ENCODE measurements around the gene KAT6B. TPM values are rescaled to one million over a fixed set of nuclear protein-coding genes. Genes with fewer than 3 reads are reported as not detected.
"Not testable (repeated sequence)": the region's sequence is repeated elsewhere in the genome, so short reads cannot be mapped to it uniquely, and the experiment has no call there.

KAT6B gene
- total RNA-seq, 1 experiment from 2014 or later: 4.9 TPM

DNA sequence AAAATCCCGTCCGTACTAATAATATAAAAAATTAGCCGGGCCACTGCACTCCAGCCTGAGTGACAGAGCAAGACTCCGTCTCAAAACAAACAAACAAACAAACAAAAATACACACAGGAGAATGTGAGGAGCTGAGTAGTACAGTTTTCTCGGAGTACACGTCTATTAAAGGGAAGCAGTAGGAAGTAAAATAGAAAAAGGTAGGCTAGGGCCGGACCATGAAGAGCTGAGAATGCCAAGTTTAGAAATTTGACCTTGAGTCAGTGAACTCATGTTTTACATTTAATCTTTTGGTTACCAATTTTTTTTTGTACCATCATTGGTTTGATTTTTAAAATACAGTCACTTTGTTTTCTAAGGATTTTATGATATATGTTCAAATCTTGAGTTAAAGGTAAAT, 64.1 kb downstream of the KAT6B start:
- DNase-seq (ENCODE audit: low read depth): no peak

DNA sequence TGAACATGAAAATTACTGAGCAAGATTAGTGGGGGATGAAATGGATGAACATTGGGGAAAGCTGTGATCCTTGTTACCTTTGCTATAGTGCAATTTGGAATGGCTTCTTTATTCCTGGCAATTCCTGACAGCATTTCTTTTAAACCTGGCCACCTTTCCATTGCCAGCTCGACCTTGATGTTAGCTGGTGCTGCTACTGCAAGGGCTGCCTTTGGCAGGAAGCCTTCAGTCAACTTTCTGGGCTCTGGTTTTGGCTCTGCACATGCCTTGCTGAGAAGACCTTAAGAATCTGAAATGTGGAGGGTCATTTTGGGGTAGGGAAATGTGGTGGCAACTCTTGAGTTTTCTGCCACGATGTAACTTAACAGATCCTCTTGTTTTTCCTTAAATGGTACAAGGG, 64.7 kb downstream of the KAT6B start:
- no peak for DNase-seq (ENCODE audit: low read depth)

DNA sequence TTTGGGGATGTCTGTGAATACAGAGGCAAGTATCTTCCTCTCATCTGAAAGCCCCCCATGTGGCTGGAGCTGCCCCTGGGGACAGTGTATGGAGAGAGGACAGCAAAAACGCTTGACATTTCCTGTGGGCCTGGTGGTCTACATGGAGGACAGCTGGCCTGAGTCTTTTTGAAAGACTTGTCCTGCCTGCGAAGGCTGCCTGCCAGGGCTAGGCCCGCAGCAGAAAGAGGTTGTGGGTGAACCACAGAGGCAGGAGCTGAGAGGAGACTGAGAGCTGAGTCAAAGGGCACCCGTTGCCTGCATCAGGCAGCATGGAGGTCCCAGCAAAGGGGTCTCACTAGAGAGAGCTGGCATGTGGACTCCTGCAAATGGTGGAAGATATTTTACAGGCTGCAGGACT, 66.4 kb downstream of the KAT6B start:
- no peak for DNase-seq (ENCODE audit: low read depth)

DNA sequence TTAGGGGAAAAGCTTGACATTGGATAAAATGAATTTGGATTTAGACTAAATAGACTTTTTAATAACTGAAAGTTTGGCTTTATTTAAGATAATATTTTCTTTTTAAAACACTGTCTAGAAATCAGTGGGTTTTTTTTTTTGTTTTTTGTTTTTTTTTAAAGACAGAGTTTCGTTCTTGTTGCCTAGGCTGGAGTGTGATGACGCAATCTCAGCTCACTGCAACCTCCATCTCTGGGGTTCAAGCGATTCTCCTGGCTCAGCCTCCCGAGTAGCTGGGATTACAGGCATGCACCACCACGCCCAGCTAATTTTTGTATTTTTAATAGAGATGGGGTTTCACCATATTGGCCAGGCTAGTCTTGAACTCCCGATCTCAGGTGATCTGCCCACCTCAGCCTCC, 66.9 kb downstream of the KAT6B start:
- DNase-seq (ENCODE audit: low read depth): not testable (repeated sequence)

DNA sequence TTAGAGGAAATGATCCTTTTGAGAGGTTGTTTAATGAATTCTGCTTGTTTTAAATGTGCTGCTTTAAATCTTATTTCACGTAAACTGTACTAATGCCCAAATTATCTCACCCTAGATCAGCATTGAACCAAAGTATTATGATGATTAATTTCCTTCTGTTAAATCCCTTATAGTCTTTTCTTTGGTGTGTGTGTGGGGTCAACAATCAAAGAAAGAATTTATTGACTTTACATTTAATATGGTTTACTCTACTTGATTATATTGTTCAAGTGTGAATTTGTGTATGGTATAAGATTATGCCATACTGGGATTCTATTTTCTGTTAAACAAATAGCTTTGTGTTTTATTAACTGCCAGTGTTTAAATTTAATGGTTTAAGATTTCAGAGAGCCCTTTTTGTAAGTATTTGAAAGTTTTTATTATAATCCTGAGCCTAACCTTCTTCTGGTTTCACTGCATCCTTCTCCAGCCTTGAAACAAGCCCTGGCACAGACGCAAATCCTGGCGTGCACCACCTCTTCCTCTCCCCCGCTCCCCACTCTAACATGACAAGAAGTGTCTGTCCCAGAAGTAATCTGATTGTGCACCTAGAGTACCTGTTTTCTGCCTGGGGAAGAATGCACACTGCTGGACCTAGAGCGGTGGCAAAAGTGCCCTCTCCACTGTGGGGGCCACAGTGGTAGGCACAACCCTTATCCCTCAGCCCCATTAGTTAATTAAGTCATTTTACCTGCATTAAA, 70.6 kb downstream of the KAT6B start:
- DNase-seq (ENCODE audit: low read depth): no peak

DNA sequence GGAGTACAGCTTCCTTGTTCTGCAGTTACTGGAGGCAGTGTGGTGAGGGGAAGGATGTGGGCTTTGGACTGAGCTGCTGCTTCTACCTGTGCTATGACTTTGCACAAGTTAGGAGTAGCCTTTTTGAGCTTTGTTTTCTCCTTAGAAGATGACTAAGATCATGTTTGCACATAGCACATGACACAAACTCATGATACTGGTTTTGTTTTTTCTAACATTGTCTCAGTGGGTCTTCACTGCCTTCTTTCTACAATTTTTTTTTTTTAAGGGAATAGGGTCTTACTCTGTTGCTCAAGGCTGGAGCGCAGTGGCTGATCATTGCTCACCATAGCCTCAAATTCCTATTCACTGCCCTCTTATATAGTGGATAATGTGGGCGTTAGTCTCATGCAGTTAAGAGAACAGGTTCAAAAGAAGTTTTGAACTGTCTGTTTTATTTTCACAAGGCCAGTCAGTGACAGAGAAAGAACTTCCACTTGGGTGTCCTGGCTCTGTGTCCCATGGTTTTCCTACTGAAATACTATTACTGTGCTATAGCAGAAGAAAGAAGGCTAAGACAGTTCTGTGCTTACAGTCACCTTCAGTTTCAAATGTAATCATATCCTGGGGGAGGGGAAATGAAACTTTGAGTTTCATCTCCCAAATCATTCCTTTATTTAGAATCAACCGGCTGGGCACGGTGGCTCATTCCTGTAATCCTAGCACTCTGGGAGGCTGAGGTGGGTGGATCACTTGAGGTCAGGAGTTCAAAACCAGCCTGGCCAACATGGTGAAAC, 72.0 kb downstream of the KAT6B start:
- DNase-seq (ENCODE audit: low read depth): no peak

DNA sequence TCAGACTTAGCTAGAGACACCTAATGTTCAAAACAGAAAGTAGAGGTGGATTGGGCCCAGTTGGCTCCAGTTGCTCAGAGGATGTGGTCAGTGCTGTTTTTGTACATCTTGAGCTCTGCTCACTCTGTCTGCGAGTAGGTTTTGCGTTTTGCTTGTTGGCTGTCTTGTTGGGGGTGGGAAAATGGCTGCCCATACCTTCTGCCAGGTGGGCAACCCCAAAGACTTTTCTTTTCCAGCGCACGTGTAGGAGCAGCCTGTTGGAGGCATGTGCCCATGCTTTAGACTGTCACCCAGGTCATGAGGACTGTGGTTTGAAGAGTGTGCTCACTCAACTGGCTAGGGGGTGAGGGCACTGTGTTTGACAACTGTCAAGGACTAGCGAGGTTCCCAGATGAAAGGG, 73.9 kb downstream of the KAT6B start:
- no peak for DNase-seq (ENCODE audit: low read depth)

DNA sequence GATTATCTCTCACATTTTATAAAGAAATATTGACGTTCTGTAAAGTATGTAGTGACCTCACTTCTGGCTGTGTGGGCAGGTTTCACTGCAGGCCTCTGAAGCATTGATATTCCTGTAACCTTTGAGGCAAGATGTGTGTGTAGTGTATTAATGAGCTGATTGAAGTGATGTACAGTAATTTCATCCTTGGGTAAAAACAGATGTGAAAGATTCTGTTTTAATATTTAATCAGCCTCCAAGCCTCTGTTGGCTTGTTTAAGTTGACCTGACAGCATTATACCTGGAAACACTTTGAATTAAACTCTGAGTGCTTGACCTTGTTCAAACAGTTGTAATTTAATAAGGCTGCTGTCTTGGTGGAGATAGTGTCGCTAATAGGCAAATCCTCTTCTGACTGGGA, 74.9 kb downstream of the KAT6B start:
- no peak for DNase-seq (ENCODE audit: low read depth)

DNA sequence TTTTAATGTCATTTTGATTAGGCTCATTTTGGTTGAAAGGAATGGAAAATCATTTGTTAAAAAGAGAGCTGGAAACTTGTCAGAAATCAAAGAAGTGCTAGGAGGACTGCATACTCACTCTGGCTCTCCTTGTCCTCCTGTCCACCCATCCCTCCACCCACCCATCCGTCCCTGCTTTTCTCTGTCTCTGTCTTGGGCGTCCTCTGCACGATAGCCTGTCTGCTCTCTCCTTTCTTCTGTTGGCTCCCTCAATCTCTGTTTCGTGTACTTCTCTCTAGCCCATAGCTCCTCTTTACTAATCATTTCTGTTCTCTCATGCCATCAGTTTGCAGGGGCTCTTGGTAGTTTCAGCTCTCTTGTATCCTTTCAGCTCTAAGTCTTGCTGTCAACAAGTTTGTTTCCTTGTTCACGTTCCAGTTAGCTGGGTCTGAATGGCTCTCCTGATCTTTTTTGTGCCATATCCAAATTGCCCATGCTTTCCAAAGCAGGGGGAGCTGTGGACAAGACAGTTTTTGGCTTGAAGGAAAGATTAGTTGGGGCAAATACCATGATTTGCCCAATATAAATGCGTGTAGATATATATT, 75.6 kb downstream of the KAT6B start:
- no peak for DNase-seq (ENCODE audit: low read depth)

DNA sequence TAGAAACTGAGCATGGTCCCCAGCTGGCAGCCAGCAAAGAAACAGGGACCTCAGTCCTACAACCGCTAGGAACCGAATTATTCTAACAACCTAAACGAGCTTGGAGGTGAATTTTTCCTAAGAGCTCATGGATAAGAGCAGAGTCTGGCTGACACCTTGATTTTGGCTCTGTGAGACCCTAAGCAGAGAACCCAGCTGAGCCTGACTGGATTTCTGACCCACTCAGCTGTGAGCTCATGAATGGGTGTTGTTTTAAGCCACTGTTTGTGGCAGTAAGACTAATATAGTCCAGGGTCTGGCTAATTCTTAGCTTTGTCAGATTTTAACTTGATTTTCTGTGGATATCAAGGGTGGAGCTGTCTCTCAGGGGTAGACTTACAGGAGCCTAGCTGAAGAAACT, 77.1 kb downstream of the KAT6B start:
- DNase-seq (ENCODE audit: low read depth): no peak

DNA sequence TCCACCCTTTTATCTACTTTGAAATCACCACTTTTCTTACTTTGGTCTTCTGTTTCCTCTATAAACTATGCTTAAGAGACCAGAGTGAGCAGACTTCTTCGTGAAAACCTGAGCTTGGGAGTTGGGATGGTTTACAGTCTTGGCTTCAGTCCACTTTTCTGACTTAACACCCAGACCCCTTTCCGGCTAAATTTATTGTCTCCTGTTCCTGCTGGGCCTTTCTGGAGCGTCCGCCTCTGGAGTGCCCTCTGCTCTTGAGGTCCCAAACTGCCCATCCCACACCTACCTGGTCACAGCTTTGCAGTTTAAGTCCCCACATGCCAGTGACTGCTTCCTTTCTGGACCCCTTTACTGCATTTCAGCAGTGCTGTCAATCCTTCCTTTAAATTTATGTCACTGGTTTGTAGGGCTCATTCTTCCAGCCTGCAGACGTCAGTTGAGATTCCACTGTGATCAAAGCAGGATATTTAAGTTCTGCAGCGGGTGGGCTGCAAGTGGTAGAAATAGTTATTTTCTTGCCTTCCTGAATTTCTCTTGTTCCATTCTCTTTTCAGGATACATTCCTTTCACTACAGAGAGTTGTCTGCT, 80.3 kb downstream of the KAT6B start:
- no peak for DNase-seq (ENCODE audit: low read depth)

DNA sequence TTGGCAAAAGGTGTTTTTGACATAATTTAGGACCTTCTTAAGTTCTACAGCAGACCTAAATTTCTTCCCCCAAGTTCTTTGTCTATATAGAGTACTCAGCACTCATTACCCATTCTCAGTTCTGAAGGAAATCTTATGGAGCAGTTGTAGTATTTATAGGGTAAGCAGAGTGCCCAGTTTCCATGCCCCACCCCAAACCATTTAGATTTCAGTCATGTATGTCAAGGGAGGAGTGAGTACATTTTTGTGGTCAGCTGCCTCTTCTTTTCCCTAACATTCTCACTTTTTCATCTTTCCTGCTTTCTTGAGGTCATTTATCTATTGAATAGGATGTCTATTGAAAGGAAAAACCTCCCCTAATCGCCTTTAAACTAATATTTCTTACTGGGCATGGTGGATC, 83.3 kb downstream of the KAT6B start:
- no peak for DNase-seq (ENCODE audit: low read depth)

DNA sequence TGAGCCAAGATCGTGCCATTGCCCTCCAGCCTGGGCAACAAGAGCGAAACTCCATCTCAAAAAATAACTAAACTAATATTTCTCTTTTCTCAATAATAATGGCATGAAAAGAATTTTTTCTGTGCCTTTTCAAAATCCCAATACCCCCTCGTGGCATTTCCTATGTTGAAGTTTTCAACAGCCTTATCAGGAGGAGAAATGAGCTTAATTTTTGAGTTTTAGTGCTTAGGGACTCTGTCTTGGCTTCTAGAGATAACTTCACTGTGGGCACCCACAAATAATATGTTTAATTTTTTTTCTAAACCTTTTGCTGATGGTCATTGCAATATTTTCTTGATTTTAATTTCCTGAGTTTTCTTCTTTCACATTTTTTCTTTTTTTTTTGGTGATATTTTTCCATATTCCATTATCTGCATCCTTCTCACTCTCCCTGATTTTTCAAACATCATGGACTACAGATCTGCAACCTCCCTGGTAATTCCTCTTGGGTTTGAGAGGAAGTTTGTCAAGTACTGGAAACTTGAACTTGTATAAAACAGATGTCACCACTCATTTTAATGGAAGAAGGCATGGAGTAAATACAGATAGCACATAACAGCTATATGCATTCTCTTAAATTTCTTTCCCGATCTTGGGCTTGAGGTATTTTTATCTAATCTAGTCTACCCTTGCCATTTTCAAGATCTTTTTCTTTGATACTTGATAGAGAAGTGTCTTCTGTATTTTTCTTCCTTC, 84.0 kb downstream of the KAT6B start:
- DNase-seq (ENCODE audit: low read depth): no peak

DNA sequence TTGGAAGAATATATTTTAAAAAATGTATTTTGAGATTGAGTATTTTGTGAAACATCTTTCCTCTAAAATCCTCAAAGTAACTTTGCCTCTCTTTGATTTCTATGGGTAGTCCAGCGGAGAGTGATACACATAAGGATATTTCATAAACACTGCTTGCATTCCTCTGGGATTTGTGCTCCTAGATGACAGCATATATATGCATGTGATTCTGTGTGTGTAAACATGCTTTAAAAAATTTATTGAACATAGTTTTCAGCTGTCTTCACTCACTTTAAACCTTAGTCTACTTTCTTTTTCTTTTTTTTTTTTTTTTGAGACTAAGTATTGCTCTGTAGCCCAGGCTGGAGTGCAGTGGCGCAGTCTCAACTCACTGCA, 84.6 kb downstream of the KAT6B start:
- DNase-seq (ENCODE audit: low read depth): no peak

DNA sequence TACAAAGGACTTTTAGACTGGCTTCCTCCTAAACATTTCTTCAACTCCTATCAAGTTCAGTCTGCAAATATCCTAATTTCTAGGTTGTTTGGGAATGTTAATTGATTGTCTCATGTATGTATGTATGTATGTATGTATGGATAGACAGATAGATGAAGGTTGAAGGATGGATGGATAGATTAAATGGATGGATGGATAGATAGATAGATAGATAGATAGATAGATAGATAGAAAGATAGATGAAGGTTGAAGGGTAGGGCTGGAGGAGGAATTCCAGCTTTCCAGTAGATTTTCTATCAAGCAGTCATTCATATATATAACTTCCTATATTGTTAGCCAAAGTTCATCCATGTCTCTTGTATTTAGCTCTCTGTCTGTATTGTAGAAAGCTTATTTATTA, 85.8 kb downstream of the KAT6B start:
- DNase-seq (ENCODE audit: low read depth): no peak

DNA sequence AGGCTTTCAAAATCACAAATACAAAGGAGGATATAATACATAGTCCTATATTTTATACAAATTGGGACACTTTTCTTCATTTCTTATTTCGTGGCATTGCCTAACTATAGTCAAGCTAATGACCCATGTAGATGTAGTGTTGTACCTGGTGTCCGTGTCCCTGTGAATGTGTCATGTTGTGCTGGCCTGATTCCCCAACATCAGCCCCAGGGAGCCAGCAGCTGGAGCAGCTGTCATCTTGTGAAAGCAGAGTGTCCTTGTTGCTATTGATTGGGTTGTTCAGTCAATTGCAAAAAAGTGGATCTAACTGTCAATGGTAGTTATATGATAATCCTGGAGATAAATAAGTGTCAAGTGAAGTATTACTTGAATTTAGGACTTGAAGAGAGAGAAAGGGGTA, 86.3 kb downstream of the KAT6B start:
- DNase-seq (ENCODE audit: low read depth): no peak

DNA sequence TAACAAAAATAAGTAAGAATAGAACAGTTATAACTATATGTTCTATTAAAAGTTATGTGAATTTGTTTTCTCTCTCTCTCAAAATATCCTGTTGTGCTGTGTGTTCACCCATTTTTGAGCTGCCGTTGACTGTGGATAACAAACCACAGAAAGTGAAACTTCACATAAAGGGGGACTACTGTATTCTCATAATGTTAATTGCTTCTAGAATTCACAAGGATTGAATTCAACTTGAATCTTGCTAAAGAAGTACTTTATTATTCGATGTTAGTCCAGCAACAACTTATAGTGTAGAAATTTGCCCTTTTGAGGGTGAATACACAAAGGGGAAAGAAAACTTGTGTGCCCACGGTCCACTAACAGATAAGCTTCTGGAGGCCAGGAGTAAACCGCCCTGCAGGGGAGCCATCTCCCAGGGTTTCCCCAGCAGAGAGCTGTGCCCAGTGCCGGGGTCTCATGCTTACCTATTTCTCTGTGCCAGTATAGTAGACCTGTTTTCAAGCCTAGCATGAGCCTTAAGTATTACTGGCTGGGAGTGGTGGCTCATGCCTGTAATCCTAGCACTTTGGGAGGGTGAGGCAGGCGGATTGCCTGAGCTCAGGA, 87.1 kb downstream of the KAT6B start:
- DNase-seq (ENCODE audit: low read depth): no peak

DNA sequence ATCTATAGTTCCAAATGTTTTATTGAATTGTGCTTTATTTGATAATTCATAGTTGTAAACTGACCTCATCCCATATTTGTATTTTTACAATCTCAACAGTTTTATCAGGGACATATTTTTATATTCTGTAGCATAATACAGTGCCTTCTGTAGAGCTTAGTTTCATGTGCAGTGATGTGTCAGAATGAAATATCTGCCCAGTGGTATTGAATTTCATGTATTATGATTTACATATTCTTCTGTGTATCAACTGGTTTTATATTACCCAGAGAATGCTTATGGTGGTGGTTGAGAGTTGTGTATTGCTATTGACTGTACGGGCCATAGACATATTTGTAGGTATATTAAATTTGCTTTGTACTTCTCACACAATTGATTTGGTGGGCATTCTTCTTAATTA, 89.9 kb downstream of the KAT6B start:
- DNase-seq (ENCODE audit: low read depth): no peak

DNA sequence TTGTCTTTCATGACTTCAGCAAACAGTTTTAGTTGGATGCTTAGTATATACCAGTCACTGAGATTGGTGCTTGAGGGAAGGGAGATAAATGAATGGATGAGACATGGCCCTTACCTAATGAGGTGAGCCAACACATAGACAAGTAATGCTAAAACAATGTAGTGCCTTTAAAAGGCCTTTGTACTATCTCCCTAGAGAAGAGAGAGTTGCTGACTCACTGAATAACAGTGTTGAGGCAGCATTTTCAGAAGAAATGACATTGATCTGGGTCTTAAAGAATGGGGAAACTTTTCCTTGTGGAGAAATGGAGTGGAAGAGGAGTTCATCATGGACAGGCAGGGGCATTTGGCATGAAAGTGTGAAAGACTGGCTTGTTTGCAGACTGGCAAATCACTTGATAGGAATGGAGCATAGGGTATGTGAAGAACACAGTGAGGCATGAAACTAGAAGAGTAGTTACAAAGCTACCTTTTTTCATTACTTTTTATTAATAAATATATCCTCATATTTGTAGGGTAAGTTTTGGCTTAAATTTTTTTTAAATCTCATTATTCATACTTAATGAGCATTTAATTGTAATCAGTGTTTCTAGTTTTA, 91.2 kb downstream of the KAT6B start:
- peak; percentile 41 for DNase-seq (ENCODE audit: low read depth)

DNA sequence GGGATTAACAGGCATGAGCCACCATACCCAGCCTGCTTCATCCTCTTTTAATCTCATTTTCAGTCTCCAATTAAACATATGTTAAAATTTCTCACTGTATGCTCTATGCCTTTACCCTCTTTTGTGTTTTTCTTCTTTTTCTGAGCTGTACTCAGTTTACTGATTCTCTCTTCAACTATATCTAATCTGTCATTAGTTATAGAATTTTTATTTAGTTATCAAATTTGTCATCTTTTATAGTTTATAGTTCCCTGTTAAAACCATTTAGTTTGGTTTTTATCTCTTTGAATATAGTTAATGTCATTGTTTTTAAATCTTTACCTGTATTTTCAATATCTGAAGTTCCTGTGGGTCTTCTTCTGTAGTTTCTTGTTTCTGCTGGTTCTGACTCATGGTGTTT, 93.3 kb downstream of the KAT6B start:
- DNase-seq (ENCODE audit: low read depth): no peak

DNA sequence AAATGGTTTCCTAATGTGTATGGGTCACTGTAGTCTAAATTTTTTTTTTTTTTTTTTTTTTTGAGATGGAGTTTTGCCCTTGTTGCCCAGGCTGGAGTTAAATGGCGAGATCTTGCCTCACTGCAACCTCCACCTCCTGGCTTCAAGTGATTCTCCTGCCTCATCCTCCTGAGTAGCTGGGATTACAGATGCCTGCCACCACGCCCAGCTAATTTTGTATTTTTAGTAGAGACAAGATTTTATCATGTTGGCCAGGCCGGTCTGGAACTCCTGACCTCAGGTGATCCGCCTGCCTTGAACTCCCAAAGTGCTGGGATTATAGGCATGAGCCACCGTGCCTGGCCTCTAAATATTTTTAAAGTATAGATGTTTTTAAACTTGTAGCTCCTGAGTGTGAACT, 94.7 kb downstream of the KAT6B start:
- not testable (repeated sequence) for DNase-seq (ENCODE audit: low read depth)
